ENCODE data around the gene PTPRR.

Gene PTPRR

DNA sequence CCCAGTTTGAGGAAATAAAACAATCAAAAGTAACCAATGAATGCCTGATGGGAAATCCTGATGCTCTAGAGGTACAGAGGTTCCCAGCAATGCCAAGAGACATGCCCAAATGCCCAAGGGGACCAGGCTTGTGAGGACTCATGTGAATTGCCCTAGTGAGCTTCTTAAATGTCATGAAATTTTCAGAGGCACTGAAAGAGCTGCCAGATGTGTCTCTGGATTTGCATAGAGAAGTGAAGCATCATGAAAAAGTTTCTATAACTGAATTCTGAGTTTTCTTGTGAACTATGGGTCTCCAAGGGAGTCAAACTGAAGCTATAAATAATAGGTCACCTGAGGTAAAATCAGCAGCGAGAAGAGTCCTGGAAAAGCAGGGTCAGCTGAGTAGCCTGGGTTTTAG lies 9.9 kb downstream of the PTPRR start:
- DNase-seq, result no peak

DNA sequence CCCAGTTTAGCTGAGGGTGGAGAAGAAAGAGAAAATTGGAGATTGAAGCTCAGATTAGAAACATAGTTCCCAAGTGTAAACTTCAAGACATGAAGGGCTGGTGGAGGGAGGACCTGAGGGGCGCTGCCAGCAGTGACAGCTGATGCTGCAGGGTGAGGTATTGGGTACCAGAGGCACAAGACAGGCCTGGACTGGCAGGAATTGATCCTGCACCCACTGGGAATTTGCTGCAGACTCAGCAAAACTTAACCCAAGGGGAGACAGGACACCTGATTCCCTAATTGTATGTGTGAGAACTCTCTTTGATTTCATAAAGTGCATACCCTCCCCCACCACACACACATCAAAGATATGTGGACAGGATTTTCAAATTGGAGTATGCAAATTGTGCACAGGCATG lies 11.6 kb downstream of the PTPRR start:
- DNase-seq, result no peak

DNA sequence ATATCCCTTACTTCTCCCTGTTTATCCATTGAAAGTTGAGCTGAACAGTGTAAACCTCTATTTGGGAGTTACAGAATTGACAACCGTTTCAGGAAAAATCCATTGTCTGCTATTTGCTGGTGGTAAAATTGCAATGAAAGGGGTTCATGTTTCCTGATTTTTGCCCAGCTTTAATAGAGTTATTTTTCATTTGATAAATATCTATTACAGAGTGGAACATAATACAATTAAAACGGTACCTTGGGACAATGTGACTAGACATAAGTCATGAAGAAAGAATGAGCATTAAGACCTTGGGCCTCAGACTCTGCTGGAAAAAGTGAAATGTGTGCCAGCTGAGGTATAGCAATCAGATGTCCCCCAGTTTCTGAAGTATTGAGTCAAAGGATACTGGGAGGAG lies 13.1 kb downstream of the PTPRR start:
- no peak for DNase-seq

DNA sequence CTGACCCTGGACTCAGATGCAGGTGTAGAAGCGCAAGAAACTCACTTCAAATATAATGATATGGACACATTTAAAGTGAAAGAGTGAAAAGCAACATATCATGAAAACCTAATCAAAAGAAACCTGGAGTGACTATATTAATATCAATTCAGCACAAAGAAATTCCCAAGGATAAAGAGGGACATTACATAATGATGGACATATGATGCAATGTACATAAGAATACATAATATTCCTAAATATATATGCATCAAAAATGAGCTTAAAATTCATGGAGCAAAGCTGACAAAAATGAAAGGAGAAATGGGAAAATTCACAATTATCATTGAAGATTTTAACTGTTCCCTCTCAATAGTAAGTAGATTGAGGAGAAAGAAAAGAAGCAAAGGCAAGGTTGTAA lies 24.6 kb downstream of the PTPRR start:
- DNase-seq, result no peak

- no peak for DNase-seq
Observed at GRCh38 chr12:70892593-70892992, 27.9 kb downstream of the PTPRR start.

DNA sequence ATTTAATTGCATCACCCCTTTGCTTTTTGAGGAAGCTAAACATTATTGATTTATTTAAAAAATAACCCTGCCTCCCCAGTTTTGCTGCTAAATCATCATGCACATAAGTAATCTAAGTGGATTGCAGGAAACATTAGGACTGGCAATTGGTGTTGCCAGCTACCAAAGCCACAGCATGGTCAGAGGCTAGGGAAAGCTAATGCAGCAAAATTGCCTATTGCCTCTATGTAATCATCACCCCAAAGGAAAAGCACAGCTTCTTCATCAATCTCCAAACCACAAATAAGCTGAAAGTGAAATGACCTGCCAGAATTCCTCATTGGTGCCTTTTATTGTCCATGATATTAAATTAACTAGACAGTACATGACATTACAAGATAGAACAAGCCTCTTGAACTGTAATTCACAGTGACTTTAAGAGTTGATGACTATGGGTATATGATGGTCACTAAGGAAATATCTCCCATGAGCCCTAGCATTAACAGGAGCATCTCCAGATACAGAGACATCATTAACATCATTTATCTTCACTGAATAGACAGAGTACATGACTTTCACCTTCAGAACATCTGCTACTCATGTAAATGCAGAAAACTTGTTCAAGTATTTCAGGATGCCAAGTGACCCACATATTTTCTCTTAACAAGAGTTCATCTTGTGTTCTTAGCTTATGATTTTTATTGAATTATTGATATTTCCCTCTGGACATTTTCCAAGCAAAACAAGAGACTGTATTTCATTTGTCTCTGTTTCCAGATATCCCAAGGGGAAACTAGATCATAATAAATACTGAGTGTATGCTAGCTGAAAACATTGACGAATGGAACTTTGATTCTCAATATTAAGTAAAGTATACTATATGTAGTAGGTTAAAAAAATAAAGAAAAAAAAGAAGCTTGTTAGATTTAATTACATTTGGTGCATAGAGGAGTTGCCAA lies 29.4 kb downstream of the PTPRR start:
- no peak for DNase-seq

DNA sequence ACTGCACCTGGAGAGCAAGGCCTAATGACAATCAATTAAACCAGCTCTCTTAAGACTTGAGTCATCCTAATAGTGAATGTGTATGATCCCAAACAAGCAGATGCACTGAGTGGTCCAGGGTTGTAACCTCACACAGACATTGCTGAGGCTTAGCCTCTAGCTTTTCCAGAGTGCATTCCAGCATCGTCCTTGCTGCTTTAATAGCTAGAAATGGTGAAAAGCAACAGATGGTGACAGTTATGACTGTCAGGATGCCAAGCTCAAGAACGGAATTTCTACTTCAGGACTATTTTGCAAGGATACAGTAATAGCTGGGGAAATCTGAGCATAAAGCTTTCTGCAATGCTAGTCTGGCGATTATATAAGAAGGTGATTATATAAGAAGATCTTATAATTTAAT lies 34.6 kb downstream of the PTPRR start:
- no peak for DNase-seq

- no peak for DNase-seq
Observed at GRCh38 chr12:70883855-70884254, 36.7 kb downstream of the PTPRR start.

DNA sequence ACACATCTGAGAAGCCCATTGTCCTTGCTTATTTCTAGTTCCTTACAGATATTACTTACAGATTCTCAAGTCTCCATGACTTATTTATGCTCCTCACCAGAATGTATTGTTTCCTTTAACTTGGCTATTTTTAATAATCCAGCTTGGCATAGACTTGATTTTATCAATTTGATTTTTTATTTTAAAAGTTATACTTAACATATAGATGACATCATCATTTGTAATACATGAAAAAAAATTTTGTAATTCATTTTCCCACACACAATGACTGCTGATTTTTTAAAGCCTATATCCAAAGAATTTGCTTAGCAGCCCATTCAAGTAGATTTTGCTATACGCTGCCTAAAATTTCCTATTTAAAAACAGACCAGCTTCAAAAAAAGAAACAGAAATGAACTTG lies 39.8 kb downstream of the PTPRR start:
- DNase-seq, result no peak

- no peak for DNase-seq
Observed at GRCh38 chr12:70876952-70877351, 43.6 kb downstream of the PTPRR start.

GRCh38 chr12:70875628-70876027 lies 44.9 kb downstream of the PTPRR start:
- no peak for DNase-seq

GRCh38 chr12:70854881-70855568 lies 65.5 kb downstream of the PTPRR start:
- DNase-seq, result no peak

- no peak for DNase-seq
Observed at GRCh38 chr12:70854138-70854537, 66.4 kb downstream of the PTPRR start.

GRCh38 chr12:70853326-70853725 lies 67.2 kb downstream of the PTPRR start:
- DNase-seq, result no peak

DNA sequence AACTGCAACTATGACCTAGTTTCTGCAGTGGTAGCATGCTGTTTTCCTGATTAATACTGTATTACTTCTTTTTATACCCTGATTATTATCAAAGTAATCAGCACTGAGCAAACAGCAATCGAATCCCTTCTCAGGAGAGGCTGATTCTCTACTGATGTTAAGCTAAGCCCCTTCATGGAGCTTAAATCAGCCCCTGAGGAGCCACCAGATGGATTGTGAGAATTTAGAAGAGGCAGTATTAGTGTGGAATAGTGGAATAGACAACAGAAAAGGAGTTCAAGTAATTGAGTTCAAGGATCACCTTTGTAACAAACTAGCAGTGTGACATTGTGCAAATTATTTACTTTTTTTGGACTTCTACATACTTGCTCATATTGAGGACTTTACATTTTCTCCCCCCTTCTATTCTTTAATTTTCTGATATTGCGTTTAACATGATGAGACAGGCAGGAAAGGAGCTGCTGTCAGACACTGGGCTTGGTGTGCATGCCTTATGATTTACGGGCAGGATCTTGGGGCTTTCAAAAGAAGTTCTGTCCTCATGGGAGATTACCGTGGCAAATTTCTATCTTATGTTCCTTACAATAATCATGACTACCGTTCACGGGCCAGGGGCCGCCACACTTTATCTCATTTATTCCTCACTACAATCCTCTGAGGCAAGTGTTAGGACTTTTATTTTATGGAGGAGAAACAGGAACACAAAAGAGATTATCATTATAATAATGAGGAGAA lies 68.0 kb downstream of the PTPRR start:
- DNase-seq, result no peak

- no peak for DNase-seq
Observed at GRCh38 chr12:70849265-70849960, 71.1 kb downstream of the PTPRR start.

- DNase-seq, result no peak
Observed at GRCh38 chr12:70847871-70848270, 72.7 kb downstream of the PTPRR start.

DNA sequence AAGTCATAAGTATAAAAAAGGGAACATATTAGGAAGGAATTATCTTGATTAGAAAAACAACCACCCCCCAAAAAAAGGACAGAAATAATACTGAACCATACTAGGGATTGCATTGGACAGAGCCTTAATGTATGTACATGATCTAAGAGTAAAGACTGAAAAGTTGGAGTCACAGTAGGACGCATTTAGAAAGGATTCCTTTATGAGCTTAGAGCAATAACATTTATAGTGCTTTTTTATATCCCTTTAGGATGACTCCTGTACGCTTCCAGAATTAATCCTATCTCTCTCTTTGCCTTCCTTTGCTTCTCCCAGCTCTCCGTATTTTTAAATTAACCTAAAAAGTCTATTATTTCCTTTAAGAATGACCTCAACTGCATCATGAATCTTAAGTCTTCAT lies 75.3 kb downstream of the PTPRR start:
- DNase-seq, result no peak

DNA sequence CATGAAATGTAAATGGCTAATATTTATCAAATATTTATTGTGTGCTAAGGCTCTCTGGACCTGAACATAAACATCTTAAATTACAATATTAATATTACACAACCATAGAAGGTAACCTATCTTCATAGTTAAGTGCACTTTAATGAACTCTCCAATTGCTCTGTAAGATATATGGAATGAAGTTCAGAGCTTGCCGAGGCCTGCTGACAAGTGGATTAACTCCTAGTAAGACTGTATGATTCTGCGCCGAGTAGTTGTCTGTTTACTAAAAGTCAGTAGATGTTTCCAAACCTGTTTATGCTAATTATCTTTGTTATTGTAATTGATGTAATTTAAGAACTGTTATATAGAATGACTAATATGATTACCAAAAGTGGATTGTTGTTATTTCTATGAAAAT lies 77.2 kb downstream of the PTPRR start:
- DNase-seq, result no peak

DNA sequence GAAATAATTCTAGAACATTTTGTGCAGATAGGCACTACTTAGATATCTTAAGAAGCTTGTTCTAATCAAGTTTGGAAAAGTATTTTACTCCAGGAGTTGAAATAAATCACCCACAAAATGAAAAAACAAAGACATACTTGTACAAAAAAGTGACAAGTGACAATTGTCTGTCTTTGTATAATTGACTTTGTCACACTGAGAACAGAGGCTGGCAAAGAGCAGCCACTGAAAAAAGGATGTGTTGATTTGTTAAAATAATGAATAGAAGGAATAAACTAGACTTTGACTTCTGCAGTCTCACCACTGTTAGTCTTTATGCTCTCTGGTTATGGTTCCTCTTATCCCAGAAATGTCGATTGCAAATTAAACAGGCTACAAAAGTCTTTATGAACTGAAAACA lies 77.6 kb downstream of the PTPRR start:
- DNase-seq, result no peak

- DNase-seq, result no peak
Observed at GRCh38 chr12:70842136-70842535, 78.4 kb downstream of the PTPRR start.

- no peak for DNase-seq
Observed at GRCh38 chr12:70840656-70841350, 79.7 kb downstream of the PTPRR start.
